HepG2 (cell line): Measurements from ENCODE around the gene RNASE7. TPM values are rescaled to one million over a fixed set of nuclear protein-coding genes. Genes with fewer than 3 reads are reported as not detected.

Experiments
- ARID5B ChIP-seq: IDR thresholded peaks from 2 replicates; pipeline ENCODE4 v1.4.0; 2020; ENCODE audit warnings: mild to moderate bottlenecking, missing genetic modification reagents
- ASH2L ChIP-seq: fragments of 300-600, 200-600 bp; sonication (generic); IDR thresholded peaks from 2 replicates; pipeline ENCODE4 v1.7.0; 2017; ENCODE audit warnings: low read depth, mild to moderate bottlenecking, moderate library complexity, mixed read lengths, low read length; ENCODE audit not compliant: insufficient read length
- CREM ChIP-seq, 2 experiments: sonication (generic) in 1 of 2; formaldehyde crosslinking in 1 of 2; IDR thresholded peaks; 2 replicates each; pipeline versions ENCODE4 v1.4.0 to v1.6.1; 2016 to 2020; ENCODE audit warnings: antibody characterized with exemption in 1 of 2, mild to moderate bottlenecking in 1 of 2, missing genetic modification reagents in 1 of 2
- EP300 ChIP-seq, 3 experiments: sonication (generic) in 1 of 3; formaldehyde crosslinking in 1 of 3; IDR thresholded peaks; 2 replicates each; pipeline versions ENCODE4 v1.5.1 to v1.6.1; 2011 to 2020; ENCODE audit warnings: low read depth in 2 of 3, low read length in 2 of 3, borderline replicate concordance in 1 of 3, improper control_type of control experiment in 1 of 3, mild to moderate bottlenecking in 1 of 3, missing genetic modification reagents in 1 of 3, moderate library complexity in 1 of 3
- FOSL2 ChIP-seq: sonication (generic); formaldehyde crosslinking; IDR thresholded peaks from 2 replicates; pipeline ENCODE4 v1.4.0; 2020; ENCODE audit warnings: missing genetic modification reagents
- MIXL1 ChIP-seq: IDR thresholded peaks from 2 replicates; pipeline ENCODE4 v1.6.1; 2016
- NONO ChIP-seq, 2 experiments: fragments of 450-650 bp in 1 of 2; sonication (generic) in 1 of 2; formaldehyde crosslinking in 1 of 2; IDR thresholded peaks in 1 of 2; conservative IDR thresholded peaks in 1 of 2; 2 replicates each; pipeline versions ENCODE4 v1.6.1 to v1.8.0; 2017 to 2022; ENCODE audit warnings: mild to moderate bottlenecking in 1 of 2, missing genetic modification reagents in 1 of 2, moderate library complexity in 1 of 2
- RARA ChIP-seq: IDR thresholded peaks from 2 replicates; pipeline ENCODE4 v1.6.1; 2016; ENCODE audit warnings: missing genetic modification reagents, missing compliant biosample characterization
- SALL1 ChIP-seq: sonication (generic); formaldehyde crosslinking; IDR thresholded peaks from 2 replicates; pipeline ENCODE4 v1.8.0; 2022; ENCODE audit warnings: mild to moderate bottlenecking, missing genetic modification reagents
- SIX1 ChIP-seq: sonication (generic); formaldehyde crosslinking; IDR thresholded peaks from 2 replicates; pipeline ENCODE4 v1.4.0; 2020; ENCODE audit warnings: missing genetic modification reagents, borderline replicate concordance
- SMAD3 ChIP-seq: sonication (generic); formaldehyde crosslinking; IDR thresholded peaks from 2 replicates; pipeline ENCODE4 v1.4.0; 2020; ENCODE audit warnings: missing genetic modification reagents
- SMC3 ChIP-seq: IDR thresholded peaks from 2 replicates; pipeline ENCODE4 v1.6.1; 2011; ENCODE audit warnings: low read length, improper control_type of control experiment
- TBX2 ChIP-seq: sonication (generic); formaldehyde crosslinking; IDR thresholded peaks from 2 replicates; pipeline ENCODE4 v1.5.0; 2020; ENCODE audit warnings: missing genetic modification reagents, mild to moderate bottlenecking, borderline replicate concordance
- TRAFD1 ChIP-seq: sonication (generic); formaldehyde crosslinking; IDR thresholded peaks from 2 replicates; pipeline ENCODE4 v1.5.1; 2020; ENCODE audit warnings: missing genetic modification reagents, mild to moderate bottlenecking, borderline replicate concordance
- ZNF430 ChIP-seq: sonication (generic); formaldehyde crosslinking; IDR thresholded peaks from 2 replicates; pipeline ENCODE4 v1.9.0; 2021; ENCODE audit warnings: mild to moderate bottlenecking, missing genetic modification reagents
- ZNF451 ChIP-seq: sonication (generic); formaldehyde crosslinking; IDR thresholded peaks from 2 replicates; pipeline ENCODE4 v1.5.0; 2020; ENCODE audit warnings: mild to moderate bottlenecking, missing genetic modification reagents
- ZNF572 ChIP-seq: sonication (generic); formaldehyde crosslinking; IDR thresholded peaks from 2 replicates; pipeline ENCODE4 v1.5.1; 2020; ENCODE audit warnings: mild to moderate bottlenecking, missing genetic modification reagents
- polyA plus RNA-seq, 8 experiments: library from polyadenylated mRNA; depleted of rRNA in 3 of 8; stranded (reverse) in 7 of 8; unstranded in 1 of 8; fragments of >200 nt; fragmentation: Illumina TruSeq in 4 of 8; extraction: Trizol in 4 of 8; gene quantifications; 2 replicates each; pipeline versions ENCODE4 v1.2.1 to v1.2.3, GENCODE V29; 2011 to 2016; ENCODE audit warnings: low read depth in 4 of 8, missing spikeins in 1 of 8, mixed read lengths in 1 of 8; ENCODE audit not compliant: insufficient read depth in 1 of 8
- total RNA-seq, 5 experiments: library from RNA; depleted of rRNA; stranded (reverse); fragments of >200 nt; fragmentation: Illumina TruSeq; extraction: Trizol; gene quantifications; 2 replicates each; pipeline ENCODE4 v1.2.3, GENCODE V29; 2016; ENCODE audit warnings: low read depth in 1 of 5
- TF ChIP-seq, protein P1 (sequence below): sonication (generic); formaldehyde crosslinking; IDR thresholded peaks from 2 replicates; pipeline ENCODE4 v1.4.0; 2020; ENCODE audit warnings: missing genetic modification reagents
- TF ChIP-seq, protein P2 (sequence below): sonication (generic); formaldehyde crosslinking; IDR thresholded peaks from 2 replicates; pipeline ENCODE4 v1.4.0; 2020; ENCODE audit warnings: missing genetic modification reagents, borderline replicate concordance

The RNASE7 gene
- total and polyA plus RNA-seq, 2 of the 13 experiments (the other 11 are each of a cell fraction or from before 2014, with no cell fraction given): 0.04 TPM; not detected in 1

- TF ChIP-seq EP300 (IDR thresholded peaks at IDR 0.05; ENCODE audit: low read depth in 2 of 2, low read length in 2 of 2) (peak in 1 of 2 experiments; percentile 65; a peak in 2 of 4 replicates), EP300 (CRISPR knock-in tag; IDR thresholded peaks at IDR 0.05; ENCODE audit: borderline replicate concordance) (no peak), SMC3 (peak; percentile 57; the same call in 1 of the 2 replicates), TRAFD1 (peak; percentile 91; the same call in 1 of the 2 replicates), CREM (IDR thresholded peaks at IDR 0.05) (peak; percentile 45; the same call in 1 of the 2 replicates), CREM (CRISPR knock-in tag; IDR thresholded peaks at IDR 0.05) (no peak), NONO (IDR thresholded peaks at IDR 0.05) (no peak), NONO (CRISPR knock-in tag; conservative IDR thresholded peaks at IDR 0.05) (0 out of 2 replicates have a peak, but pooled peaks have one; percentile 21), RARA (CRISPR knock-in tag) (peak; percentile 81), SIX1 (CRISPR knock-in tag) (no peak), ASH2L (peak; percentile 69), ZNF572 (CRISPR knock-in tag) (0 out of 2 replicates have a peak, but pooled peaks have one; percentile 69), TBX2 (CRISPR knock-in tag) (0 out of 2 replicates have a peak, but pooled peaks have one; percentile 34), FOSL2 (peak; percentile 24; the same call in 1 of the 2 replicates), ARID5B (CRISPR knock-in tag) (peak; percentile 81), SMAD3 (0 out of 2 replicates have a peak, but pooled peaks have one; percentile 29), ZNF451 (CRISPR knock-in tag) (0 out of 2 replicates have a peak, but pooled peaks have one; percentile 60), ZNF430 (CRISPR knock-in tag) (peak; percentile 62; the same call in 1 of the 2 replicates), MIXL1 (peak; percentile 76), SALL1 (peak; percentile 67)
- TF ChIP-seq, protein P1, sequence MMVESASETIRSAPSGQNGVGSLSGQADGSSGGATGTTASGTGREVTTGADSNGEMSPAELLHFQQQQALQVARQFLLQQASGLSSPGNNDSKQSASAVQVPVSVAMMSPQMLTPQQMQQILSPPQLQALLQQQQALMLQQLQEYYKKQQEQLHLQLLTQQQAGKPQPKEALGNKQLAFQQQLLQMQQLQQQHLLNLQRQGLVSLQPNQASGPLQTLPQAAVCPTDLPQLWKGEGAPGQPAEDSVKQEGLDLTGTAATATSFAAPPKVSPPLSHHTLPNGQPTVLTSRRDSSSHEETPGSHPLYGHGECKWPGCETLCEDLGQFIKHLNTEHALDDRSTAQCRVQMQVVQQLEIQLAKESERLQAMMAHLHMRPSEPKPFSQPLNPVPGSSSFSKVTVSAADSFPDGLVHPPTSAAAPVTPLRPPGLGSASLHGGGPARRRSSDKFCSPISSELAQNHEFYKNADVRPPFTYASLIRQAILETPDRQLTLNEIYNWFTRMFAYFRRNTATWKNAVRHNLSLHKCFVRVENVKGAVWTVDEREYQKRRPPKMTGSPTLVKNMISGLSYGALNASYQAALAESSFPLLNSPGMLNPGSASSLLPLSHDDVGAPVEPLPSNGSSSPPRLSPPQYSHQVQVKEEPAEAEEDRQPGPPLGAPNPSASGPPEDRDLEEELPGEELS (CRISPR knock-in tag): peak; percentile 40; the same call in 1 of the 2 replicates
- TF ChIP-seq, protein P2, sequence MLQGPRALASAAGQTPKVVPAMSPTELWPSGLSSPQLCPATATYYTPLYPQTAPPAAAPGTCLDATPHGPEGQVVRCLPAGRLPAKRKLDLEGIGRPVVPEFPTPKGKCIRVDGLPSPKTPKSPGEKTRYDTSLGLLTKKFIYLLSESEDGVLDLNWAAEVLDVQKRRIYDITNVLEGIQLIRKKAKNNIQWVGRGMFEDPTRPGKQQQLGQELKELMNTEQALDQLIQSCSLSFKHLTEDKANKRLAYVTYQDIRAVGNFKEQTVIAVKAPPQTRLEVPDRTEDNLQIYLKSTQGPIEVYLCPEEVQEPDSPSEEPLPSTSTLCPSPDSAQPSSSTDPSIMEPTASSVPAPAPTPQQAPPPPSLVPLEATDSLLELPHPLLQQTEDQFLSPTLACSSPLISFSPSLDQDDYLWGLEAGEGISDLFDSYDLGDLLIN: no peak
These were observed 1.9 kb downstream of the RNASE7 start (continued) for GRCh38 chr14:21043974-21044618.
